ENCODE results near the gene DLG2. TPM values are rescaled to one million over a fixed set of nuclear protein-coding genes. Genes with fewer than 3 reads are reported as not detected.

Gene DLG2
- total RNA-seq, 3 donors from 2014 or later (not counting 1 experiment from before 2014, with no cell fraction given) = 1.7 to 2.9 (median 2.2) TPM

GRCh38 chr11:84981301-84981700, 645.8 kb downstream of the DLG2 start:
- no peak overlapping the region for H3K27ac Mint-ChIP-seq
- peaks cover 3% of the 10 kb centered on the region for H3K9me3 ChIP-seq (ENCODE audit: control insufficient read depth, insufficient read depth, low read length)
- H3K4me1 Mint-ChIP-seq = no peaks in the 10 kb centered on the region
- 93% methylated on average over 3 of the region's 3 CpGs for WGBS (ENCODE audit: insufficient coverage)
- TF ChIP-seq, protein P1, sequence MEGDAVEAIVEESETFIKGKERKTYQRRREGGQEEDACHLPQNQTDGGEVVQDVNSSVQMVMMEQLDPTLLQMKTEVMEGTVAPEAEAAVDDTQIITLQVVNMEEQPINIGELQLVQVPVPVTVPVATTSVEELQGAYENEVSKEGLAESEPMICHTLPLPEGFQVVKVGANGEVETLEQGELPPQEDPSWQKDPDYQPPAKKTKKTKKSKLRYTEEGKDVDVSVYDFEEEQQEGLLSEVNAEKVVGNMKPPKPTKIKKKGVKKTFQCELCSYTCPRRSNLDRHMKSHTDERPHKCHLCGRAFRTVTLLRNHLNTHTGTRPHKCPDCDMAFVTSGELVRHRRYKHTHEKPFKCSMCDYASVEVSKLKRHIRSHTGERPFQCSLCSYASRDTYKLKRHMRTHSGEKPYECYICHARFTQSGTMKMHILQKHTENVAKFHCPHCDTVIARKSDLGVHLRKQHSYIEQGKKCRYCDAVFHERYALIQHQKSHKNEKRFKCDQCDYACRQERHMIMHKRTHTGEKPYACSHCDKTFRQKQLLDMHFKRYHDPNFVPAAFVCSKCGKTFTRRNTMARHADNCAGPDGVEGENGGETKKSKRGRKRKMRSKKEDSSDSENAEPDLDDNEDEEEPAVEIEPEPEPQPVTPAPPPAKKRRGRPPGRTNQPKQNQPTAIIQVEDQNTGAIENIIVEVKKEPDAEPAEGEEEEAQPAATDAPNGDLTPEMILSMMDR (IDR thresholded peaks at IDR 0.05) = no peak
- no peaks in the 10 kb centered on the region for H3K4me1 ChIP-seq (ENCODE audit: control insufficient read depth, insufficient read depth, low read length)
- no peak overlapping the region for H3K4me3 ChIP-seq (ENCODE audit: low read length)
- no peak for DNase-seq
- no peak for ATAC-seq
- H3K36me3 Mint-ChIP-seq = peaks cover 17% of the 10 kb centered on the region
- H3K27me3 ChIP-seq (ENCODE audit: control insufficient read depth, insufficient read depth, low read length) = no peaks in the 10 kb centered on the region
- H3K4me3 Mint-ChIP-seq = no peak overlapping the region
- intact Hi-C loops (cut with micrococcal nuclease) = no loop called here
- H3K9me3 Mint-ChIP-seq = peaks cover 22 to 36% of the 10 kb centered on the region in 2 donors
- no peaks in the 10 kb centered on the region for H3K27me3 Mint-ChIP-seq (ENCODE audit: low read depth in 2 of 2)
- no peak overlapping the region for H3K27ac ChIP-seq (ENCODE audit: low read length)
- no peaks in the 10 kb centered on the region for H3K36me3 ChIP-seq (ENCODE audit: control insufficient read depth, insufficient read depth, low read length)

GRCh38 chr11:84969103-84969502, 658.0 kb downstream of the DLG2 start:
- no peaks in the 10 kb centered on the region for H3K36me3 ChIP-seq (ENCODE audit: control insufficient read depth, insufficient read depth, low read length)
- ATAC-seq = no peak
- TF ChIP-seq, protein P1 (IDR thresholded peaks at IDR 0.05) = no peak
- H3K9me3 ChIP-seq (ENCODE audit: control insufficient read depth, insufficient read depth, low read length) = no peaks in the 10 kb centered on the region
- no peak for DNase-seq
- Mint-ChIP-seq H3K4me3 (no peak overlapping the region), H3K9me3 (peaks cover 16 to 21% of the 10 kb centered on the region in 2 donors), H3K27ac (no peak overlapping the region), H3K27me3 (ENCODE audit: low read depth in 2 of 2) (no peaks in the 10 kb centered on the region), H3K36me3 (peaks cover 22% of the 10 kb centered on the region), H3K4me1 (no peaks in the 10 kb centered on the region)
- H3K4me1 ChIP-seq (ENCODE audit: control insufficient read depth, insufficient read depth, low read length) = no peaks in the 10 kb centered on the region
- no peak overlapping the region for H3K4me3 ChIP-seq (ENCODE audit: low read length)
- WGBS (ENCODE audit: insufficient coverage) = 82% methylated on average over 1 of the region's 2 CpGs
- intact Hi-C loops (cut with micrococcal nuclease) = no loop called here
- H3K27ac ChIP-seq (ENCODE audit: low read length) = no peak overlapping the region
- H3K27me3 ChIP-seq (ENCODE audit: control insufficient read depth, insufficient read depth, low read length) = no peaks in the 10 kb centered on the region

- DNase-seq (no peak), ATAC-seq (no peak)
- no peak overlapping the region for H3K27ac ChIP-seq (ENCODE audit: low read length)
- no peaks in the 10 kb centered on the region for H3K27me3 Mint-ChIP-seq (ENCODE audit: low read depth in 2 of 2)
- peaks cover 22% of the 10 kb centered on the region for H3K36me3 Mint-ChIP-seq
- WGBS (ENCODE audit: insufficient coverage) = 88% methylated on average over 3 of the region's 4 CpGs
- H3K4me3 Mint-ChIP-seq = no peak overlapping the region
- no peaks in the 10 kb centered on the region for H3K27me3 ChIP-seq (ENCODE audit: control insufficient read depth, insufficient read depth, low read length)
- no peak overlapping the region for H3K27ac Mint-ChIP-seq
- H3K4me1 ChIP-seq (ENCODE audit: control insufficient read depth, insufficient read depth, low read length) = no peaks in the 10 kb centered on the region
- H3K36me3 ChIP-seq (ENCODE audit: control insufficient read depth, insufficient read depth, low read length) = no peaks in the 10 kb centered on the region
- TF ChIP-seq, protein P1 (IDR thresholded peaks at IDR 0.05) = no peak
- intact Hi-C loops (cut with micrococcal nuclease) = no loop called here
- H3K9me3 ChIP-seq (ENCODE audit: control insufficient read depth, insufficient read depth, low read length) = no peaks in the 10 kb centered on the region
- no peak overlapping the region for H3K4me3 ChIP-seq (ENCODE audit: low read length)
- no peaks in the 10 kb centered on the region for H3K4me1 Mint-ChIP-seq
- H3K9me3 Mint-ChIP-seq = peaks cover 16 to 18% of the 10 kb centered on the region in 2 donors
Measured at GRCh38 chr11:84965484-84965883, 661.7 kb downstream of the DLG2 start.

DNA sequence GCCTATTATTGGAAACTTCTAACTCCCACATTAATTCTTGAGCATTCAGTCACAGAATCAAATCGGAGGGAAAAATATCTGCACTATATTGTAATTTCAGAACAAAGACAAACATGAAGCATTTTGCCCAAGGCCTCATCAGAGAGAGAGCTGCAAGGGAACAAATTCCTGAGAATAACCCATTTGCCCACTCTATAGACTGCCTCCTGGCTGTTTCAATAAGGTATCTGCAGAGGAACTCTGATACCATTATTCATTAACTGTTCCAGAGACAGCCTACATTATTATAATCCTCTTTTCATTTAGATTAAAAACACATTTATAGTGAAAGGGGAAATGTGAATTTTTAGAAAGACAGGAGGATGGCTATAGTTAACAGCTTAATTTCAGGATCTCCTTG, 663.9 kb downstream of the DLG2 start:
- intact Hi-C loops (cut with micrococcal nuclease) = no loop called here

More for the DNA sequence above, 663.9 kb downstream of the DLG2 start:
- no peak for DNase-seq
- Mint-ChIP-seq H3K36me3 (peaks cover 17% of the 10 kb centered on the region), H3K4me3 (no peak overlapping the region), H3K27ac (no peak overlapping the region), H3K4me1 (no peaks in the 10 kb centered on the region), H3K27me3 (ENCODE audit: low read depth in 2 of 2) (no peaks in the 10 kb centered on the region), H3K9me3 (peaks cover 13 to 16% of the 10 kb centered on the region in 2 donors)
- Histone ChIP-seq H3K4me1 (ENCODE audit: control insufficient read depth, insufficient read depth, low read length) (no peaks in the 10 kb centered on the region), H3K27me3 (ENCODE audit: control insufficient read depth, insufficient read depth, low read length) (no peaks in the 10 kb centered on the region), H3K4me3 (ENCODE audit: low read length) (no peak overlapping the region), H3K36me3 (ENCODE audit: control insufficient read depth, insufficient read depth, low read length) (no peaks in the 10 kb centered on the region), H3K27ac (ENCODE audit: low read length) (no peak overlapping the region), H3K9me3 (ENCODE audit: control insufficient read depth, insufficient read depth, low read length) (no peaks in the 10 kb centered on the region)
- no peak for ATAC-seq
- WGBS (ENCODE audit: insufficient coverage) = 78% methylated on average over 1 of the region's 1 CpG
- TF ChIP-seq, protein P1 (IDR thresholded peaks at IDR 0.05) = no peak
